Pancreas (tissue), 10 donors: Measurements from ENCODE around the gene HHAT. TPM values are rescaled to one million over a fixed set of nuclear protein-coding genes. Genes with fewer than 3 reads are reported as not detected.

Experiments
- ATAC-seq, 4 donors: fragments of 200-7000 bp; cut with Tn5 transposase; one replicate each; pipeline versions ENCODE4 v1.8.0 to v1.9.1; 2020; ENCODE audit warnings: mild to moderate bottlenecking in 4 of 4, moderate library complexity in 4 of 4
- DNase-seq, 6 donors: peaks; one replicate each; pipeline ENCODE4 v3.0.0-alpha.2; 2020
- FAIRE-seq: peaks from 2 replicates; lab custom pipeline; 2012; peaks lifted over from hg19 to GRCh38; lab: Jason Lieb, UNC
- H3K27ac ChIP-seq, 4 donors: fragments of 200-600 bp; sonication (generic); 1 replicate in 3 of 4; 2 replicates in 1 of 4; pipeline versions ENCODE4 v1.5.0 to v1.8.0; 2020
- H3K27me3 ChIP-seq, 4 donors: fragments of 200-600 bp; one replicate each; pipeline ENCODE4 v1.8.0; 2021
- H3K36me3 ChIP-seq, 3 donors: fragments of 200-600 bp; sonication (generic) in 1 of 3; one replicate each; pipeline versions ENCODE4 v1.5.0 to v1.8.0; 2020 to 2021
- H3K4me1 ChIP-seq, 3 donors: fragments of 200-600 bp; one replicate each; pipeline ENCODE4 v1.8.0; 2021
- H3K4me3 ChIP-seq, 4 donors: fragments of 200-600 bp; sonication (generic) in 2 of 4; one replicate each; pipeline versions ENCODE4 v1.5.0 to v1.8.0; 2020 to 2021
- H3K9me3 ChIP-seq, 4 donors: fragments of 200-600 bp; one replicate each; pipeline ENCODE4 v1.8.0; 2021
- WGBS, 2 donors: extraction: QIAGEN DNeasy Blood & Tissue Kit; methylation state at CpG; one replicate each; pipeline ENCODE4 v1.1.7; 2013; 5-methylcytosine and 5-hydroxymethylcytosine counted together
- intact Hi-C, 3 donors: fragments of 100-400 bp; cut with DNase I; formaldehyde crosslinking; loops; one replicate each; pipeline versions ENCODE4 v1.11.1 to v1.14.2; 2022
- polyA plus RNA-seq, 2 donors: library from polyadenylated mRNA; stranded (reverse); fragments of 200-250 nt; gene quantifications; one replicate each; pipeline ENCODE4 v1.2.3, GENCODE V29; 2013
- total RNA-seq, 6 donors: library from RNA; stranded (reverse); fragmentation: NEBNext Ultra II Directional in 4 of 6; extraction: Animal tissue kit (Norgen Biotek cat#: 25700) in 4 of 6; gene quantifications; one replicate each; pipeline versions ENCODE4 v1.2.1 to v1.2.4, GENCODE V29; 2021 to 2023
- TF ChIP-seq, protein P1 (sequence below), 4 donors: fragments of 200-600 bp; sonication (generic) in 3 of 4; IDR thresholded peaks; one replicate each; pipeline versions ENCODE4 v1.5.0 to v1.8.0; 2021; ENCODE audit warnings: antibody characterized with exemption in 4 of 4
- donor health status: healthy with polysubstance abuse.
- donor health status: DM: no; HTN: no; CAD: no; lungs with moderate emphysema.
- donor health status: DM: no; HTN: no; CAD: no.
- donor health status: control.
- donor health status: control.
- donor health status: Bipolar disorder and iron deficiency.
- donor health status: DM: yes; HTN: yes; CAD: no.
- donor health status: DM: no; HTN: no; CAD: no.
- donor health status: DM: no; HTN: no; CAD: no.
- donor health status: DM: yes; HTN: yes; CAD: no.

The HHAT gene
- total and polyA plus RNA-seq, 8 donors: 1.3 to 4.1 (median 2.4) TPM

DNA sequence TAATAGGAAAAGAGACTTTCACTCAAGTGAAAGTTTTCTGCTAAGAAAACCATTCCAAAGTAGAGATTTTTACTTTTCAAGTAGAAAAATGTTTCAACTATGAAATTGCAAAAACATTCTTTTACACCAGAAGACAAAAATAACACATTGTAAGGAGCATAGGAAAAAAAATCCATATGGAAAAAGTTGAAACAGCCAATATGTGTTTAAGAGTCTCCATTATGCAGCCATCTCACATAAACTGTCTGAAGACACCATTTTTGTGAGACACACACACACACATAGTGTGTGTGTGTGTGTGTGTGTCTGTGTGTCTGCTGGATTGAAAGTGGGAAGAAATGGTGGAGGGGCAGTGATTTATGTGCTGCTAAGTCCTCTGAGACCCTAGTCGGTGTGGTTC, 162.1 kb downstream of the HHAT start:
- Histone ChIP-seq H3K4me3 (no peak overlapping the region), H3K27ac (no peak overlapping the region), H3K36me3 (no peaks in the 10 kb centered on the region), H3K4me1 (no peaks in the 10 kb centered on the region), H3K9me3 (no peaks in the 10 kb centered on the region), H3K27me3 (no peaks in the 10 kb centered on the region)
- intact Hi-C loops: no loop called here
- FAIRE-seq (no peak), DNase-seq (no peak), ATAC-seq (no peak)
- TF ChIP-seq, protein P1, sequence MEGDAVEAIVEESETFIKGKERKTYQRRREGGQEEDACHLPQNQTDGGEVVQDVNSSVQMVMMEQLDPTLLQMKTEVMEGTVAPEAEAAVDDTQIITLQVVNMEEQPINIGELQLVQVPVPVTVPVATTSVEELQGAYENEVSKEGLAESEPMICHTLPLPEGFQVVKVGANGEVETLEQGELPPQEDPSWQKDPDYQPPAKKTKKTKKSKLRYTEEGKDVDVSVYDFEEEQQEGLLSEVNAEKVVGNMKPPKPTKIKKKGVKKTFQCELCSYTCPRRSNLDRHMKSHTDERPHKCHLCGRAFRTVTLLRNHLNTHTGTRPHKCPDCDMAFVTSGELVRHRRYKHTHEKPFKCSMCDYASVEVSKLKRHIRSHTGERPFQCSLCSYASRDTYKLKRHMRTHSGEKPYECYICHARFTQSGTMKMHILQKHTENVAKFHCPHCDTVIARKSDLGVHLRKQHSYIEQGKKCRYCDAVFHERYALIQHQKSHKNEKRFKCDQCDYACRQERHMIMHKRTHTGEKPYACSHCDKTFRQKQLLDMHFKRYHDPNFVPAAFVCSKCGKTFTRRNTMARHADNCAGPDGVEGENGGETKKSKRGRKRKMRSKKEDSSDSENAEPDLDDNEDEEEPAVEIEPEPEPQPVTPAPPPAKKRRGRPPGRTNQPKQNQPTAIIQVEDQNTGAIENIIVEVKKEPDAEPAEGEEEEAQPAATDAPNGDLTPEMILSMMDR (IDR thresholded peaks at IDR 0.05): no peak
- WGBS, 2 donors: 59 to 76% methylated on average over 1 of the region's 1 CpG

DNA sequence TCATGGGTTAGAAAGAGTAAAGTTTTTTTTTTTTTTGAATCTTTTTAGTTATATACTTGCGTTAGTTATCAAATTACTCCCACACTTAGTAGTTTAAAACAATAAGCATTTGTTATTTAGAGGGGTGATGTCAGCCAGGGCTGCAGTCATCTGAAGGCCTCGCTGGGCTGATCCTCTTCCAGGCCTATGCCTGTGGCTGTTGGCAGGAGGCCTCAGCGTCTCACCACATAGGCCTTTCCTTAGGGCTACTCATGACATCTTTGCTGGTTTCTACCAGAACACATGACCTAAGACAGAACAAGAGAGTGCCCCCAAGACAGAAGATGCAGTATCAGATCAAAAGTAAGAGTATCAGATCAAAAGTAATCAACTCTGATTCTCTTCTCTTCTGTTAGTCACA, 167.4 kb downstream of the HHAT start:
- TF ChIP-seq, protein P1 (IDR thresholded peaks at IDR 0.05): no peak
- WGBS, 2 donors: 77 to 87% methylated on average over 3 of the region's 3 CpGs
- no peaks in the 10 kb centered on the region for H3K4me1 ChIP-seq
- FAIRE-seq: no peak
- intact Hi-C loops: no loop called here
- H3K9me3 ChIP-seq: no peaks in the 10 kb centered on the region
- no peaks in the 10 kb centered on the region for H3K27me3 ChIP-seq
- H3K36me3 ChIP-seq: no peaks in the 10 kb centered on the region
- no peak for DNase-seq
- H3K4me3 ChIP-seq: no peak overlapping the region
- ATAC-seq: peak in 1 of 4 donors; percentile 22
- H3K27ac ChIP-seq: no peak overlapping the region

- Histone ChIP-seq H3K4me3 (no peak overlapping the region), H3K9me3 (no peaks in the 10 kb centered on the region), H3K36me3 (no peaks in the 10 kb centered on the region), H3K27ac (no peak overlapping the region), H3K27me3 (no peaks in the 10 kb centered on the region), H3K4me1 (no peaks in the 10 kb centered on the region)
- TF ChIP-seq, protein P1 (IDR thresholded peaks at IDR 0.05): no peak
- DNase-seq: no peak
- 68 to 72% methylated on average over 2 of the region's 2 CpGs for WGBS, 2 donors
- intact Hi-C loops: no loop called here
- FAIRE-seq: no peak
- ATAC-seq: no peak
Observed at GRCh38 chr1:210499956-210500355, 171.3 kb downstream of the HHAT start.

GRCh38 chr1:210500831-210501230, 172.1 kb downstream of the HHAT start:
- no peaks in the 10 kb centered on the region for H3K9me3 ChIP-seq
- H3K27ac ChIP-seq: no peak overlapping the region
- FAIRE-seq: no peak
- no peaks in the 10 kb centered on the region for H3K27me3 ChIP-seq
- intact Hi-C loops: no loop called here
- no peak for DNase-seq
- H3K4me3 ChIP-seq: no peak overlapping the region
- H3K4me1 ChIP-seq: no peaks in the 10 kb centered on the region
- TF ChIP-seq, protein P1 (IDR thresholded peaks at IDR 0.05): no peak
- no peak for ATAC-seq
- H3K36me3 ChIP-seq: no peaks in the 10 kb centered on the region
- WGBS, 2 donors: 44 to 60% methylated on average over 2 of the region's 2 CpGs

DNA sequence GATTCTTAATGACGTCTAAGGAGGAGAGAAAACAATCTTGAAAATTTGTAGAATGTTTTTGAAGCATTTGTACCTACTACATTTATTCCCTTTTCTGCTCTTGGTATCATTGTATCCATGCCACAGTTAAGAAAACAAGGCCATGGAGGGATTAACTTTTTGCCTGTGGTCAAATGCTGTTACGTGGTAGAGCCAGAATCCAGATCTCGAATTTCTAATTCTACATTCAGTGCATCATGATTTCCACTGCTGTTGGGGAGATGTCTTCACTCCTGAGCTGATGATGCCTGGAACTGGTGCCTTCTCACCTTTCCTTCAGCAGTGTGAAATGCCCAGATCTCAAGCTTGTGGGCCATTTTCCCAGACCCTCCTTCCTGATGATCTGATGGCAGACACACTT, 175.6 kb downstream of the HHAT start:
- no peak for FAIRE-seq
- H3K4me1 ChIP-seq: no peaks in the 10 kb centered on the region
- no peaks in the 10 kb centered on the region for H3K36me3 ChIP-seq
- 64 to 75% methylated on average over 3 of the region's 3 CpGs for WGBS, 2 donors
- no peaks in the 10 kb centered on the region for H3K9me3 ChIP-seq
- TF ChIP-seq, protein P1 (IDR thresholded peaks at IDR 0.05): no peak
- intact Hi-C loops: no loop called here
- H3K4me3 ChIP-seq: no peak overlapping the region
- H3K27ac ChIP-seq: no peak overlapping the region
- ATAC-seq: no peak
- H3K27me3 ChIP-seq: no peaks in the 10 kb centered on the region
- no peak for DNase-seq
